Karpas-422 (cell line): ENCODE measurements around the gene PAN3. TPM values are rescaled to one million over a fixed set of nuclear protein-coding genes. Genes with fewer than 3 reads are reported as not detected.

ENCODE experiments used
- DNase-seq: peaks from one replicate; pipeline ENCODE4 v3.0.0-alpha.2; 2015
- H2AFZ ChIP-seq: fragments of 200-600 bp; sonication (generic); 2 replicates; pipeline ENCODE4 v1.6.1; 2014; ENCODE audit warnings: antibody characterized with exemption, low read length, mixed read lengths
- H3K27ac ChIP-seq: fragments of 200-600 bp; sonication (generic); 2 replicates; pipeline ENCODE4 v1.5.1; 2014; ENCODE audit warnings: mild to moderate bottlenecking, low read length, moderate library complexity
- H3K27me3 ChIP-seq: fragments of 200-600 bp; sonication (generic); 2 replicates; pipeline ENCODE4 v1.6.1; 2014; ENCODE audit warnings: low read length, mixed read lengths
- H3K36me3 ChIP-seq: fragments of 200-600 bp; sonication (generic); 2 replicates; pipeline ENCODE4 v1.6.1; 2014; ENCODE audit warnings: low read length, mixed read lengths; ENCODE audit not compliant: insufficient read depth
- H3K4me1 ChIP-seq: fragments of 200-600 bp; sonication (generic); 2 replicates; pipeline ENCODE4 v1.6.1; 2014; ENCODE audit warnings: mild to moderate bottlenecking, low read length, mixed read lengths
- H3K4me2 ChIP-seq: fragments of 200-600 bp; sonication (generic); 2 replicates; pipeline ENCODE4 v1.6.1; 2014; ENCODE audit warnings: low read length, low read depth, mild to moderate bottlenecking; ENCODE audit not compliant: poor library complexity, severe bottlenecking
- H3K4me3 ChIP-seq: fragments of 200-600 bp; sonication (generic); 2 replicates; pipeline ENCODE4 v1.5.1; 2014; ENCODE audit warnings: mild to moderate bottlenecking, antibody characterized with exemption, low read length, mixed read lengths
- H3K79me2 ChIP-seq: fragments of 200-600 bp; sonication (generic); 2 replicates; pipeline ENCODE4 v1.6.1; 2014; ENCODE audit warnings: mild to moderate bottlenecking, low read length, mixed read lengths
- H3K9ac ChIP-seq: fragments of 200-600 bp; sonication (generic); 2 replicates; pipeline ENCODE4 v1.6.0; 2014; ENCODE audit warnings: low read length
- H3K9me2 ChIP-seq: fragments of 200-600 bp; sonication (generic), shearing (Covaris generic); replicated peaks from 2 replicates; pipeline ENCODE4 v1.6.0; 2014; ENCODE audit warnings: mild to moderate bottlenecking, low read length, moderate library complexity; ENCODE audit not compliant: insufficient read depth
- H3K9me3 ChIP-seq: fragments of 300-700, 200-600 bp; sonication (generic); 2 replicates; pipeline ENCODE4 v1.6.1; 2014; ENCODE audit warnings: low read length, mixed read lengths
- H4K20me1 ChIP-seq: fragments of 200-600 bp; sonication (generic); 2 replicates; pipeline ENCODE4 v1.6.1; 2014; ENCODE audit warnings: mild to moderate bottlenecking, antibody characterized with exemption, low read length, low read depth; ENCODE audit not compliant: insufficient read depth
- total RNA-seq: library from RNA; depleted of rRNA; stranded (reverse); fragments of >200 nt; shearing (Covaris generic); gene quantifications from 2 replicates; pipeline ENCODE4 v1.2.3, GENCODE V29; 2014; ENCODE audit warnings: low replicate concordance

PAN3 gene
- total RNA-seq, 1 experiment from 2014 or later: 39.8 TPM

DNA sequence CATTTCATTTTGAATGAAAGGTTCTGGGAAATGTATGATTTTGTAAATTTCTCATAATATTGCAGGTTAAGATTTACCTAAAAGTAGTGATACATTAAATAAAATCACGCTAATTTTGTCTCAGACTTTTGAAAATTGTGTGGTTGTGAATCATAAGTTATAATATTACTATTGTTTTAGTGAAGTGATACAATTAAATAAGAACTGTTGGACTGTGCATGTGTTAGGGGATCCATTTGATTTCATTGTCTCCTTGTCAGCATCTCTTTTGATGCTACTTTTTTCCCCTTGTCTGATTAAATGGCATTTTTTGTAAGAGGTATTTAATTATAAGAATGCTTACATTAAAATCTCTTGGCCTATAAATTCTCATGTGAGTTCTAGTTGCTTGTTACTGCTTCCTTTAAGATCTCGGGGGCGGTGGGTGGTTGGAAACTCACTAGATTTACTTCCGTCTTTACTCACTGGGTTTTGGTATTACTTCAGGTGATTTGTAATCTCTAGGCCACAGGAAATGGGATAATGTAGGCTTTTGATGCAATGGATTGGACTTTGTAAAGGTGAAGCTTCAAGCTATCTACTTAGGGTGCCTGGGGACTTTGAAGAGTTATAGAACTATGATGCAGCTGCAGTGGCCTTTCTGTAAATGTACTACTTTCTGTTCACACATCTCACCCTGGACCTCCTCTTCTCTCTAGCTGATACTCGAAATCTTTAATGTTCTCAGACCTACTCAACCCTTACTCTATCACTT, 66.5 kb downstream of the PAN3 start:
- Histone ChIP-seq H3K27me3 (no peaks in the 10 kb centered on the region), H4K20me1 (no peaks in the 10 kb centered on the region), H3K4me2 (no peak overlapping the region), H3K9me3 (no peaks in the 10 kb centered on the region), H3K27ac (no peak overlapping the region), H3K4me3 (no peak overlapping the region), H3K4me1 (no peaks in the 10 kb centered on the region), H3K79me2 (peaks cover 82% of the 10 kb centered on the region), H3K36me3 (peaks cover 11% of the 10 kb centered on the region; the same call in 1 of the 2 replicates), H2AFZ (no peak overlapping the region), H3K9ac (no peak overlapping the region), H3K9me2 (no peaks in the 10 kb centered on the region)
- no peak for DNase-seq

DNA sequence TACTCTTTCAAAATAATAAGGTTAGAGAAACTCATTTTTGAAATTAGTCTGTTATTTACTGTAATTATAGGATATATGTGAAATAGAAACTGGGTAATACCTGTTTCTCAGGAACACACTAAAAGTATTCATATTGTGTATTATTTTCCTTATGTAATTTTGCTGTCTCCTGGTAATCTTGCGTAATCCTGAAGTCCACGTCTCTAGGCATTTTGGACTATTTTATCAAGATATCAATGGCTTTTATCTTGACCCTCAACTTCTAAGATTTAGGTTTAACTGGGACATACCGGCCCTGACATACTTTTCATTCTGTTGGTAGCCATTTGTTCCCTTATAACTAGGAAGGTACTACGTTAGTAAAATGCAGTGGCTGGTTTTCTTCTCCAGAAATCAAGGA, 80.3 kb downstream of the PAN3 start:
- H3K27ac ChIP-seq: no peak overlapping the region
- H3K4me1 ChIP-seq: no peaks in the 10 kb centered on the region
- H3K27me3 ChIP-seq: no peaks in the 10 kb centered on the region
- no peak for DNase-seq
- H3K9ac ChIP-seq: no peak overlapping the region
- no peak overlapping the region for H3K4me3 ChIP-seq
- no peaks in the 10 kb centered on the region for H3K9me3 ChIP-seq
- H3K4me2 ChIP-seq: no peak overlapping the region
- H4K20me1 ChIP-seq: no peaks in the 10 kb centered on the region
- H3K36me3 ChIP-seq: peaks cover 3% of the 10 kb centered on the region; the same call in 1 of the 2 replicates
- H3K79me2 ChIP-seq: peaks cover 60% of the 10 kb centered on the region
- no peak overlapping the region for H2AFZ ChIP-seq
- H3K9me2 ChIP-seq: no peaks in the 10 kb centered on the region

DNA sequence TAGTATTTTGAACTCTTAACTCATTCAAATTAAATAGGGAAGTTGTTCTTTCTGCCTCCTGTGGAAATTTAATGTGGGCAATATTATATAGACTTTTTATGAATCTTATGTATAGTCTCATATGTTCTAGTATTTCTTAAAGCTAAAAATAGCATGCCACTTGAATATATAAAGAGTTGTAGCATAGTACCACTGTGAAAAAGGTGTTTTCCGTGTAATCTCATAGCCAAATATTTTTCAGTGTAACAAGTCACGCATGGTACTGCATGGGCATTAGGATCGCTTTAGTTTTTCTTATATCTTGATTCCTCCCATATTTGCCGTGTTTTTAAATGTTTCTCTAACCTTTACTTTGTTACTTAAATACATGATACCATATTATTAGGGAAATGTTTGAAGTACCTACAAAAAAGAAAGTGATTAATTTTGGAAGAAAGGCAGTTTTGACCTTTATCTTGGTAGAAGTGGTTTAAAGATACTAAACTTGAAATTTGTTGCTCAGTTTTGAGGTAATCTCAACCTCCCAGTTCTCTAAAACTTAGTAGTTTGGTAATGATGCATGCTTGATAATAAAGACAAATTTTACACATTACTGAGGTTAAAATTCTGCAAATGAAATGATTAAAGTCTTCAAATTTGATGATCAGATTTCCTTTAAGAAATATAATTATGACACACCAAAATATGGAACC, 81.2 kb downstream of the PAN3 start:
- H3K9me2 ChIP-seq: no peaks in the 10 kb centered on the region
- no peaks in the 10 kb centered on the region for H3K27me3 ChIP-seq
- H3K9me3 ChIP-seq: no peaks in the 10 kb centered on the region
- H4K20me1 ChIP-seq: no peaks in the 10 kb centered on the region
- DNase-seq: no peak
- no peak overlapping the region for H3K4me3 ChIP-seq
- H3K9ac ChIP-seq: no peak overlapping the region
- H3K79me2 ChIP-seq: peaks cover 55% of the 10 kb centered on the region
- H3K4me2 ChIP-seq: no peak overlapping the region
- peaks cover 3% of the 10 kb centered on the region; the same call in 1 of the 2 replicates for H3K36me3 ChIP-seq
- H3K4me1 ChIP-seq: no peaks in the 10 kb centered on the region
- no peak overlapping the region for H2AFZ ChIP-seq
- H3K27ac ChIP-seq: no peak overlapping the region

DNA sequence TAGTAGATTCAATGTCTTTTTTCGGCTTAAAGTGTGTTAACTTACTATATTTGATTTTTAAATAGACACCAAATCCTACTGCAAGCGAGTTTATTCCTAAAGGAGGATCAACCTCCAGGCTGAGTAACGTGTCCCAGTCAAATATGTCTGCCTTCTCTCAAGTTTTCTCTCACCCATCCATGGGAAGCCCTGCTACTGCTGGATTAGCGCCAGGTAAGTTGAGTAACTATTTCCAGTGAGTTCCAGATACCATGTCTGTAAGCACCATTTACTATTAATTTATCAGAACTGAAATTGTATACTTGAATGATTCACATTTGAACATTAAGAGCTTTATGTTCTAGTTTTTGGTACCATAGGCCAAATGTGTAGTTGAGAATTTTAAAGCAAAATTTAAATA, 81.8 kb downstream of the PAN3 start:
- Histone ChIP-seq H3K79me2 (peaks cover 49% of the 10 kb centered on the region), H3K9me3 (no peaks in the 10 kb centered on the region), H3K4me1 (no peaks in the 10 kb centered on the region), H3K9ac (no peak overlapping the region), H3K4me2 (no peak overlapping the region), H2AFZ (no peak overlapping the region), H4K20me1 (no peaks in the 10 kb centered on the region), H3K9me2 (no peaks in the 10 kb centered on the region), H3K27me3 (no peaks in the 10 kb centered on the region), H3K4me3 (no peak overlapping the region), H3K36me3 (peaks cover 3% of the 10 kb centered on the region; the same call in 1 of the 2 replicates), H3K27ac (no peak overlapping the region)
- DNase-seq: no peak

DNA sequence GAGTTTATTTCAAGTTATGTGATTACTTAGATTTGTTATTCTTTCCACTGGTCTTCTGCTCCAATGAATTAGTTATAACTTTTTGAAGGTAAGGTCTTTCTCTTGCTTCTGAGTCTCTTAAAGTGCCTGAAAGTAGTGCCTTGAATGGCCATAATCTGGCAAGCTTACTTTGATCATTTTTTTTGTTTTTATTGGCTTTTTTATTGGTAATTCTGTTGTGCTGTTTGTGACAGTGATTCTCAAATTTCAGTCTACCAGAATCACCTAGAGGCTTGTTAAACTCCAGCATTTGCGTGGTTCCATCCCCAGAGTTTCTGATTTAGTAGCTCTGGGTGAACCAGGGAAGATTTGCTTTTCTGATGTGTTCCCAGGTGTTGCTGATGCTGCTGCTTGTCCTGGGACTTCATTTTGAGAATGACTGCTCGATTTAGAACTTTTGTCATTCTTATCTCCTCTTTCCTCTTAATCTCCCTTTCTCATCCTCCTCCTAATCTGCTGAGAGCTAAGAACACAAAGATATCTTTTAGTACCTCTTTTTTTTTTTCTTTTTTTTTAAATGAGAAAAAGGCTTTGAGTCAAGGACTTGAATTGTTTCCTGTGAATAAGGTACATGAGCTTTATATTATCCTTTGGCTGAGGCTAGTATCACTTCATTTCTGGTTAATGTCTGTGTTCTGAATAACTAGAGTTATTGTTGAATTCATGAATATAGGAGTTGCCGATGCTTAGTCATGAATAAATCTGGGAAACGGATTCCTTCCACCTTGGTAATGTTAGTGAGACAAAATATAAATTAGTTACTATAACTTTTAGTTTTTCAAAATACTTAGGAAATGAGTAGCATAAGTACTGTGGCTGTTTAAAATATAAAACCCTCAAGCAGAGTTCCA, 91.4 kb downstream of the PAN3 start:
- peaks cover 74% of the 10 kb centered on the region for H3K79me2 ChIP-seq
- peaks cover 16% of the 10 kb centered on the region for H3K4me1 ChIP-seq
- H3K9me3 ChIP-seq: no peaks in the 10 kb centered on the region
- DNase-seq: no peak
- peaks cover 8% of the 10 kb centered on the region; the same call in 1 of the 2 replicates for H3K36me3 ChIP-seq
- no peak overlapping the region for H3K9ac ChIP-seq
- H3K27me3 ChIP-seq: no peaks in the 10 kb centered on the region
- H4K20me1 ChIP-seq: no peaks in the 10 kb centered on the region
- H3K4me3 ChIP-seq: no peak overlapping the region
- peak overlapping the region; percentile 29; the same call in 1 of the 2 replicates for H3K27ac ChIP-seq
- 0 out of 2 replicates have a peak, but pooled peaks cover 4% of the 10 kb centered on the region for H3K9me2 ChIP-seq
- no peak overlapping the region for H3K4me2 ChIP-seq
- no peak overlapping the region for H2AFZ ChIP-seq

DNA sequence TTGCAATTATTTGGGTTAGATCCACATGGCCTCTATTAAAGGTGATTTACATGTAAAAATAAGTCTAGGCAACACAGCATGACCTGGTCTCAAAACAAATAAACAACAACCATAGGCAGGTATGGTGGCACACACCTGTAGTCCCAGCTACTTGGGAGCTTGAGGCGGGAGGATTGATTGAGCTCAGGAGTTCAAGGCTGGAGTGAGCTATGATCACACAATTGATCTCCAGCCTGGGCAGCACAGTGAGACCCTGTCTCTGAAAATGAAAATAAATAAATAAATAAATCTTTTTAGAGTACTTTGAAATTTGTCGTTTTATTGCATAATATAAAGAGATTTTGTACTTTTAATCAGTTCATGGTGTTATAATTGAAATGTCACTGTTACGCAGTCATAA, 93.3 kb downstream of the PAN3 start:
- Histone ChIP-seq H3K36me3 (peaks cover 11% of the 10 kb centered on the region; the same call in 1 of the 2 replicates), H2AFZ (no peak overlapping the region), H3K9ac (no peak overlapping the region), H3K9me3 (no peaks in the 10 kb centered on the region), H3K27me3 (no peaks in the 10 kb centered on the region), H3K4me1 (peaks cover 16% of the 10 kb centered on the region), H3K79me2 (peaks cover 74% of the 10 kb centered on the region), H3K9me2 (0 out of 2 replicates have a peak, but pooled peaks cover 4% of the 10 kb centered on the region), H3K4me2 (no peak overlapping the region), H3K27ac (no peak overlapping the region), H3K4me3 (no peak overlapping the region), H4K20me1 (no peaks in the 10 kb centered on the region)
- DNase-seq: no peak

DNA sequence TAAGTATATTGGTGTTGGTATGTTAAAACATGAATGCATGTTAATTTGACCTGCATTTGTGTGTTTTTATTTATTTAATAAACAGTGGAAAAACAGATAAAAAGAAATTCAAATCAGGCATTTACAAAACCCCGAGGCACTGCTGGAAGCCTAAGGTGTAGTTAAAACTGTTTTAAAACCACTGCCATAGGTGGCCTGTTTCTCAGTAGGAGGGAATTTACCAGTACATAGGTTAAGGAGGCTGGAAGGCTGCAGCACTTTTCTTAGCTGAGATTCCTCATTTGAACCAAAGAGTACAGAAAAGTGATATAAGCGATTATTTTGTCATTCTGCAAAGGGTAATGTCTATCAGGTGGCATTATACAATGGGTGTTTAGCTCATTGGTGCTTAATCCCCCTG, 99.6 kb downstream of the PAN3 start:
- H3K79me2 ChIP-seq: peaks cover 52% of the 10 kb centered on the region
- DNase-seq: no peak
- H3K4me3 ChIP-seq: no peak overlapping the region
- H3K4me1 ChIP-seq: no peaks in the 10 kb centered on the region
- 0 out of 2 replicates have a peak, but pooled peaks cover 4% of the 10 kb centered on the region for H3K9me2 ChIP-seq
- no peak overlapping the region for H3K27ac ChIP-seq
- H3K27me3 ChIP-seq: no peaks in the 10 kb centered on the region
- H3K4me2 ChIP-seq: no peak overlapping the region
- H3K9ac ChIP-seq: no peak overlapping the region
- H2AFZ ChIP-seq: no peak overlapping the region
- H4K20me1 ChIP-seq: no peaks in the 10 kb centered on the region
- no peaks in the 10 kb centered on the region for H3K9me3 ChIP-seq
- peaks cover 21% of the 10 kb centered on the region; the same call in 1 of the 2 replicates for H3K36me3 ChIP-seq
